Stimulated activated CD4-positive, alpha-beta T cell treated with anti-CD3 and anti-CD28 coated beads, Interleukin-12 subunit alpha, Interleukin-12 subunit beta, amount 100 ng/mL, for 4 hours (primary cell): Measurements from ENCODE around the gene ATP8A2.

ENCODE experiments used
- DNase-seq: peaks from one replicate; pipeline ENCODE4 v3.0.0-alpha.2; 2020

ATP8A2 gene

DNA sequence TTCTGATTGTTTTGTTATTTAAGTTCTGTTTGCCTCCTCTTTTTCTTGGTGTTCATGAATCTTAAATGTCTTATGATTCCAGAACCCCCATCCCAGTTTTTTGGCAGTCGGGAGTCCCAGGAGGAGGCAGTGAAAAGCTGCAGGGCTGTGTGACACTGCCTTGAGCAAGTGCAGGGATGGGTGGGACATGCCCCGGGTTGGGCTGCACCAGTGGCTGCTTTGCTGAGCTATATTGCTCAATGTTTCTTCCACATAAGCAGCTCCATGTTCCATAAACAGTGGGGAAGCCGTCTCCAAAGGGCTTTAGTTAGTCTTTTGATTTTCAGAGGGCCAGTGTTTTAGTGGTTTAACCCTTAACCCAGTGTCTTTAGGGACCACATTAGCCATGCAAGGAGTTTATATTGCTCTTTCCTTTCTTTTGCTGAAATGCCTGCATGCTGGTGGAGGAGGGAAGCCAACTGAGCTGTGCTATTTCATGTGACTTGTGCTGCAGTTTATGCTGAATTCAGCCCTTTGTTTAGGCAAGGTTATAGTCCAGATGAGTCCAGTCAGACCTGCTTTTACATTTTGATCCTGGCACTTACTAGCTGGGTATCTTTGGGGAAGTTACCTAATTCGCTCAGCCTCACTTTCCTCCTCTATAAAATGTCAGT lies 13.1 kb downstream of the ATP8A2 start:
- DNase-seq, result no peak

DNA sequence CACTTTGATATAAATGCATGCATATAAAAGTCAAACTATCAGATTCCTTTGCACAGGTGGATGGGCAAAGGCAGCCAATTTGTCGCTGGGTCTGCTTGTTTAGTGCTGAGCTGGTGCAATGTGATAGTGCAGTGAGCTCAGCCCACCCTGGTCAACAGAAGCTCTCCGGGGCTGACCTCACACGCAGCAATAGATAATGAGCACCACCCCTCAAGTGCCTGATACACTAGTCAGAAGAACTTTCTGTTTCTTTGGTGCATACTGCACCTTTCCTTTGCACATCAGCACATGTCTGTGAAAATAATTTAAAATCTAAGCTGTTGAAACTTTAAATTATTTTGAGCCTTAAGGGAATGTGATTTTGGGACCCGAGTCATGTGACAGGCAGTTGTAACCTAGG lies 20.2 kb downstream of the ATP8A2 start:
- no peak for DNase-seq

DNA sequence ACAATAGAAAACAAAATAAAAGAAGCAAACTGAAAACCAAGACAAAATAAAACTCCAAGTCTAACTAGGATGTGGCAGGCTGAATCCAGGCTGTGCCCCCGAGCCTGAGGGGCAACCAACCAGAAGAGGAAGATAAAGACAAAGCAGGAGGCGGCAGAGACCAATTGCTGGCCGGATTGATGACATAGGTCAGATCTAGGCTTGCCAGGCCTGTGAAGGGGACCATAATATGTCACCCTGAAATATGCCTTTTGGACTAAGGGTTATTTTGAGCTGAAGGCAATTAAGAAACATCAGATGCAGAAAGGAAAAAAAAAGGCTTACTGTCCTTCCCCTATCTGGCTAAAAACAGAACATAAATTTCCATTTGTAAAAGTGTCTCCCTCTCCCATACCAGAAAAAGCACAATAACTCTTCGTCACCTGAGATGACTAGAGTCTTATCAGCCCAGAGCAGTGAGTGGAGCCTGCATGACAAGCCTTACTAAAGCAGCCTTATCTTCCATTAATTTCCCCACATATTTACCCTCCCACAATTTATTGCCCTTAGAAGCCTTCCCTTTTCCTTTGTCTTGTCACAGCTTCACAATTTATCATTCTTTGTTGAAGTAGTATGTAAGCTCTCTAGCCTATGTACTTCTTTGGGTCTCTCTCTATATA lies 22.8 kb downstream of the ATP8A2 start:
- DNase-seq, result no peak

DNA sequence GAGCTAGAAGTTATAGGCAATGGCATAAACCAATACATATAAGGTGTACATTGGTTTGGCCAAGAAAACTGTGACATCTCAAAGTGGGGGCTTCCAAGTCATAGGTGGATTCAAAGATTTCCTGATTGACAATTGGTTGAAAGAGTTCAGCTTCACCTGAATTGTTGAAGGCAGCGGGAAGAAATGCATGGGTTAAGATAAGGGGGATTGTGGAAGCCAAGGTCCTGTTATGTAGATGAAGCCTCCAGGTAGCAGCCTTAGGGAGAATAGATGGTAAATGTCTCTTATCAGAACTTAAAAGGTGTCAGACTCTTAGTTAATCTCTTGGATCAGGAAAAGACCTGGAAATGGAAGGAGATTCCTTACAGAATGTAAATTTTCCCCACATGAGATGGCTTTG lies 26.0 kb downstream of the ATP8A2 start:
- no peak for DNase-seq

DNA sequence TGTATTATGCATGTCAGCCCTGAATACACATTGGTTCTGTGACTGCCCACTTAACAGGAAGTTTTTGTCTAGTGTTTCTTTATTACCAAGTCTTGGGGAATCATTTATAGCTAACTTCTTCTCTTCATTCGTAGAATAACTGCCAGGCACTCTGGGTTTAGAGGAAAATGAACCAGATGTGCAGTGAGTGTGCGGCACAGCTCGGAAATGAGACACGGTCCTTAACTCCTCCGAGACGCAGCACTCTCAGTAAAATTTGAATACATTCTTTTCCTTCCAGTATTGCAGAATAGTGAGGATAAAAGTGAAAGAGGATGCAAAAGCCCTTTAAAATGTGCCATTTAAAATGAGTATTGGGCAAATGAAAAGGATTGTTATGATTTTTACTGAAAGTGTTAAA lies 29.2 kb downstream of the ATP8A2 start:
- DNase-seq, result no peak

DNA sequence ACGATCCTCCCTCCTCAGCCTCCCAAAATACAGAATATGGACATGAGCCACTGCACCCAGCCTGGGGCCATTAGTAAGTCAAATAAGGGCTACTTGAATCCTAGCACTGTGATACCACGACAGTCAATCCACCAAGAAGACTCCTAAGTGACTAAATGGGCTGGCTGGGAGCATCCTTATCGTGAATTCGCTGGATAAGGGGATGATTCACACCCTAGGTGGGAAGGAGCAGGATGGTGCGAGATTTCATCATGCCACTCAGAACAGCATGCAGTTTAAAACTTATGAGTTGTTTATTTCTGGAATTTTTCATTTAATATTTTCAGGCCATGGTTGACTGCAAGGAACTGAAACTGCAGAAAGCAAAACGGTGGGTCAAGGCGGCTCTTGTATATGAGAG lies 30.2 kb downstream of the ATP8A2 start:
- no peak for DNase-seq

DNA sequence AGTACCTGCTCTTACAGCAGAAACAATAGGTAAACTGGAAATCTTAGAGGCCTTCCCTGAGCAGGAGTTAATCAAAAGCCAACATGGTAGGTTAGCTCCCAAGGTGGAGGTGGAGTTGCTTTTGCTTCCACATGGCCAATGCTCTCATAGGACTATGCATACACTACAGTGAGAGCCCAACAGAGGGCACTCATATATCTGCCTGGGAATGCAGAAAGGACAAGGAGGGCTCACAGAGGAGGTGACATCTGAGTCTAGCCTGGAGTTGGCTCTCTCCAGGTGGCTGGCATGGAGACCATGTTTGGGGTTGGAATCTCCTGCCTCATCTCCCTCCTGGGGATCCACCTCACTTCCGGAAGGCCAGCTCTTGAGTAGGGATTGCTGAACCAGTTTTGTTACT lies 34.6 kb downstream of the ATP8A2 start:
- no peak for DNase-seq

DNA sequence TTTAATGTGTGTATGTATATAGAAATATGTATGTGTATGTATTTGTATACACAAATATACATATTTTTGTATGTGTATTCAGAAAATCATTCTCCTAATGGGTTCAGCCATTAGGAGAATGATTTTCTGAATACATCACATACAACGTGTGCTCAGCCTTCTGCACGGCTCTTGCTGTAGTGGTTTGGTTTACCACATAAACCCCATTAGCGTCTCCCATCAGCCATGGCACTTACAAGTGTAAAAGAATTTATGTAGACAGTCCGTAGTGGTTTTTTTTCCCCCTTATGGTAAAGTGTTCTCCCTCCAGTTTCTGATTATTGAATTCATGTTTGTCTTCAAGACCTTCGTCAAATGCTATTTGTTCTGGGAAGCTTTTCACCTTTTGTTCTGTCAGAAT lies 38.2 kb downstream of the ATP8A2 start:
- DNase-seq, result no peak

DNA sequence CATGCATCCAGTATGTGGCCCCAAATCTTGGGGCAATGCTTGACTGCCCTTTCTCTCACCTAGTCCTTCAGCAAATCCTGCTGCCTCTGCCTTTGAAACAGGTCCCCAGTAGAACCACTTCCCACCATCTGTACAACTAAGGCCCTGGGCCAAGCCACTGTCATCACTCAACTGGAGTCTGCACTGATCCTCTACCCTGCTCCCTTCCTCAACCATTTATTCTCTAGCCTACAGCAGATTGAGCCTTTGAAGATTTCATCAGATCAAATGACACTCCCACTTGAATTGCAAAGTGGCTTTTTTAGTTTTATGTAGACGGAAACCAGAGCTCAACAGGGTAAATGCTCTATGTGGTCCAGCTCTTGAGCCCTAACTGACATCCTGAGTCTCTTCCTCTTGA lies 43.5 kb downstream of the ATP8A2 start:
- no peak for DNase-seq

DNA sequence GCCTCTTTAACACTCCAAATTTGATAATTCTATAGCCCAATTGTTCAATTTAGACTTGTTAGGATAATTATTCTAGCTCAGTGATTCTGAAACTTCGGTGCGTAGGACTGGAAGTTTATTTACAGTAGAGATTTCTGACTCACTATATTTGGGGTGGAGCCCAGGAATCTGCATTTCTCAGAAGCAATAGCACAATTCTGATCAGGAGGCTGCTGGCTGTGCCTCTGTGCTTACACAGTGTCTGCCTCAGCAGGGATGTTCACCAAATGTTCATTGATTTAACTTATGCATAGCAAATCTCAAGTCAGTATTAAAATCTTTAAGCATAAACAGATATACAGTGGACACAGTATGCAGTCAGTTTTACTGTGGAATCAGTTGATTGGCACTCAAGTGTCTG lies 45.8 kb downstream of the ATP8A2 start:
- DNase-seq, result no peak

DNA sequence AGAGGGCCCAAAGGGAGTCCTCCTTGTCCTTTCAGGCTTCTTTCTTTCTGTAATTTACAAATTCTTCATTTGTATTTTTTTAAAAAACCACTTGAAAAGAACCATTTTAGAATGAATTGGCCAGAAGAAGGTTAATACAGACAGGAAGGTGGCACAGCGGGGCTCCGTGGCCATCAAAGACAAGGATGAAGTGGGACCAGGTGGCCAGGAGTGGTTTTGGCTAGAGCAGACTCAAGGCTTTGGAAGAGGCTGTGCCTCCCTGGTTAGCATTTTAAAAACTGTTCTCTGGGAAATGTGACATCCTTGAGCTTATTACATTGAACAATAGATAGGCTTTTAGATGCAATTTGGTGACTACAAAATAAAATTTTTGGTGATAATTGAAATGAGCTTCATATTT lies 48.4 kb downstream of the ATP8A2 start:
- DNase-seq, result no peak

DNA sequence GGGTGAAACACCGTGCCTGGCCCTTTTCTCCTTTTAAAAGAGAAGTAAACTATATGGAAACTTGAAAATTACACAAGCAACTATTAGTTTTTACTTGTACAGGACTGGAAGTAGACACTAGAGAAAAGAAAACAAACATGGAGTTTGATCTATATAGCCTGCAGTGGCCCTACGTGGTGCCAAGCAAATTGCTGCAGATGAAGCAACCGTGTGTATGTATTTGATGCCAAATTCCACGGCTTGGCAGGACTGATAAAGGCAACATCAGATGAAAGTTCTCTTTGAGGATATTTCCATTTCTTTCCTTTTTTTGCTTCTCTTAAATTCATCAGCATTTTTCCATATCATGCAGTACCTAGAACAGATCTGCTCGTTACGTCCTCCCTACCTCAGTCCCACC lies 49.8 kb downstream of the ATP8A2 start:
- no peak for DNase-seq

DNA sequence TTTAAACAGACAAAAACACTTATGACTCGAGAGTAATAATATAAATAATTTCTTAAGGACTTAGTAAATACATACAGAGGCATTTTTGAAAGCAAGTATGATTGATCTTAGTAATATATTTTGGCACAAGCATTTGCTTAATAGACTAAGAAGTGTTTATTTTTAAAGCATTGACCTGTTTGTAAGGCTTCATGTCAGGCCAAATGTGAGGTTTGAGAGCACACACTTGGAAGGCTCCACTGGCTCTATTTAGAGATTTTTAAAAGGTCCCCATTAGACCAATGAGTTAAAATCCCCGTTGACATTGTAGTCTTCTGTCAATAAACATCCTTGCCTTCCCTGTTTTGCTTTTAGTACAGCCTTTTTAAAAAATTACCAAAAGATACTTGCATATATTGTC lies 50.4 kb downstream of the ATP8A2 start:
- DNase-seq, result no peak

DNA sequence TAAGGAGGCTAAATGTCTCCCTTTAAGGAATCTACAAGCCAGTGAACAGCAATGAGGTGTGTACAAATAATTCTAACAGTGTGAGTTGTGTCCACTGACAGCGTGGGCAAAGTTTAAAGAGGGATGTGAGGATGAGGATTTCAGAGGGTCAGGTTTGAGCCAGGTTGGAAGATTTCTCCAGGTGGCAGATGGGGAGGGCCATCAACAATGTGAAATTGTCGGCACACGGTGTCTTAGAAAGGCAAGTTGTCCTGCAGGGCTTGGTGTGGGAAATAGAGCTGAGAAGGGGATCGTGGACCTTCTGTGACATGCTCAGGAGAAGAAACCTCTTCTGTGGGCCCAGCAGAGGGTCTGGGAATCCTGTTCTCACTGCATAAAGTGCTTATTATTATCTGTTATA lies 52.1 kb downstream of the ATP8A2 start:
- no peak for DNase-seq

DNA sequence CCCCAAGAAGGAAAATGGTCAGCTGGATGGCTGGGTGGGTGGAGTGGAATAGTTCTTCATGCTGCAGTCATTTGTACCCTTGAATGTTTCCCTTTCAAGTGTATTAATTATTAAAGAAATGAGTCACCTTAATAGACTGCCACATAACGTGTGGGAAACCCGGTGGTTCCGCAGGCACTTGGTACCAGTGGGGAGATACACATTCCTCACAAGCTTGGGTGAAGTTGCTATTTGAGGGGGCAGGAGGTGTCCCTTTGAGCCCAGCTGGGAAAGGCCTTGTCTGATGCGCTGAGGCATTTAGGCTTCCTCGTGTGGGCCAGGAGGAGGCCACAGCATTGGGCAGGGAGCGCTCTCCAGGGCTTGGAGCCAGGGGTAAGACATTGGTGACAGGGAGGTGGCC lies 57.7 kb downstream of the ATP8A2 start:
- no peak for DNase-seq

DNA sequence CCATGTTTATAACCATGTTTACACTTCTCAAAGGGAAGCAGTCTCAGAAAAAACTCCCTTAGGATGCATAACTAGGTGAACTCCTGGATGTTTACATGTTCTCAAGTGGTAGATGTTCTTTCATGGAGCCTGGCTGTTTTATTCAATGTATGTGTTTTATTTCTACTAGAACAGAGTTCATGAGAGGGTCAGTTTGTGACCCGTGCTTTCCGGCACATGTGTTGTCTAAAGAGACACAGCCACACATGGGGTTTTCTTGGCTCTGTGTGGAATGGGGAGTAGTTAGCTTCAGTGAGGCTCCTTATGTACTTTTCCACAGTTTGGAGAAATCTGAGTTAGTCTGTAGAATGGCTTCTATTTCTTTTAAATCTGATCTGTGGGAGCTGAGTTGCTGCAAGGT lies 60.9 kb downstream of the ATP8A2 start:
- DNase-seq, result no peak

DNA sequence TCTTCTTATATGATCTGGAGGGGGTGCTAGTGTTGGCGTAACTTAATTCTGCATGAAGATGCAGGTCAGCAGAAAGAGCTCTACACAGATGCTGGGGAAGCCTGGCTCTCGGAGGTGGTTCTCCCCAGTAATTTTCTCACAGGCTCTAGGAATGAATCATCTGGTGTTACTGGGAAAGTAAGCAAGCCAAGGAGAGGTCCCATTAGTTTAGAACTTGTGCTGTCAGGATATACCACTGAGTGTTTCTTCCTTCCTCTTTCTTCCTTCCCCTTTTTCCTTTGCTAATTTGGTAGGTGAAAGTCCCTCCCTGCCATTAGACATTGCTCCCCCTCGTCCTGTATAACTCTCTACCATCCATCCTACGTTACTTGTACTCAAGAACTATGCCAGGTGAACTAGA lies 68.3 kb downstream of the ATP8A2 start:
- DNase-seq, result no peak

DNA sequence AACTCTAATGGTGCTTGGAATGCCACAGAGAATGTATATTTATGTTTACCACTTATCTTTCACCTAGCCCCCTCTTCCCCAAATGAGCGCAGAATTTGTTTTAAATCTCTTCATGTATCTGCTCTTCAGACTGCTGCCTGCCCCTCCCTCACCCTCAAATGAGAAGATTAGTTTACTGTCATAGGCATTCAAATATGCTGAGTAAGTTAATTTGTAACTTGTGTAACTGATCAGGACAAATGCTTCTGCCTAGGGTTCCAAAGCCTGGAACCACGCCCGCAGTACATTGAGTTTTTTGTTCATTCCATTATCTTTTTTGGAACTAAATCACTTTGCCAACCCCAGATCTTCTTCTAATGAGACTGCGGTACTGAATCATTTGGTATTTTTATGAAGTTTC lies 74.5 kb downstream of the ATP8A2 start:
- DNase-seq, result no peak

DNA sequence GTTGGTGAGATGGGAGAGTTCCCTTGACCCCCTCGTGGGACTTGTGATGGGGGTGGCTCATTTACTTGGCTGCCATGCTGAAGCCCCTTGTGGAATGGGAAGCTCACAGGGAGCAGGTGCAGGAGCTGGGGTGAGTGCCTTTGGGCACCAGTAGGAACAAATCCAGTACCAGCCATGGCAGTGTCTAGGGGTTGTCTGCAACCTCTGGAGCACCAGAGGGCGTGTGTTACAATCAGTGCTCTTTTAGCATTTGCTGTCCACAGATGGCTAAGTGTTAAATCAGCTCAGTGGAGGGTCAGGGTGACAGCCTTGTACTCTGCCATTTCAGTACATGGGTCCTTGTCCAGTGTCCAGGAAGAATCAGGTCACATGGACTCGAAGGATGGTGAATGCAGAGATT lies 75.6 kb downstream of the ATP8A2 start:
- DNase-seq, result no peak

DNA sequence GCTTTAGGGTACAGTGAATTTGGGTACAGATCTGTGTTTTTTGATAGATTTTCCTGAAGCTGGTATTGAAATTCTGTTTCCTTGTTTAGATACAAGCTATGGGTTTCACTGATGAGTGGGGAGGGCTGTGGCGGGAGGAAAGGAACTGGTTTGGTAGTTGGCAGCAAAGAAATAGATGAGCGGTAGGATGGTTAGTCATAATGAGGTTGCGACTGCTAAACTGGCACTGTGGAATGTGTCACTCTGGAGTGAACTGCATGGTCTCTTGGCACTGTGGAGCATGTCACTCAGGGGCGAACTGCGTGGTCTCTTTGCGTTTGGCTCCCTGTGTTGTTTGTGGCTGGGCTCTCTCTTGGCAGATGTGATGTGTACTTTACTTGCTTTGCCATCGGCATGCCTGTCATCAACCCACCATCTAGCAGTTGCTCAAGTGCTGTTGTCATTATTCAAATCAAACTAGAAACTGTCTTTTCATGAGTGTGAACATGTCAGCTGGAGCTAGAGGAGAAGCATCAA lies 82.1 kb downstream of the ATP8A2 start:
- DNase-seq, result no peak

DNA sequence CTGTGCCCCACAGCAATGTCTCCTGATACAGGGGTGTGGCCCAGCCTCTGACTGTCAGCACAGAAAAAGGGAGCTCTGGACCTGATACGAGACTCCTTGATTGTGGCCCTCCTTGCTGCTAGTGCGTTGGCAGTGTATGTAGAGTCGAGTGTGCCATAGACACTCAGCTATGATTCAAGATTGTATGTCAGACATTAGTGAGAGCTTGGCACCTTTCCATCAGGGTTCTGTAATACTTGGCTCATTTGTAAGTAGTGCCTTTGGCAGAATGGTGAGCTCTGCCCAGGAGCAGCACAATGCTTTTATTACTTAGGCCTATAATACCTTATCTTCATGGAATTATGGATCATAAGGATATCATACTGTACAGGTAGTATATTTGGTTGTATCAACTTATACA lies 83.4 kb downstream of the ATP8A2 start:
- DNase-seq, result no peak

DNA sequence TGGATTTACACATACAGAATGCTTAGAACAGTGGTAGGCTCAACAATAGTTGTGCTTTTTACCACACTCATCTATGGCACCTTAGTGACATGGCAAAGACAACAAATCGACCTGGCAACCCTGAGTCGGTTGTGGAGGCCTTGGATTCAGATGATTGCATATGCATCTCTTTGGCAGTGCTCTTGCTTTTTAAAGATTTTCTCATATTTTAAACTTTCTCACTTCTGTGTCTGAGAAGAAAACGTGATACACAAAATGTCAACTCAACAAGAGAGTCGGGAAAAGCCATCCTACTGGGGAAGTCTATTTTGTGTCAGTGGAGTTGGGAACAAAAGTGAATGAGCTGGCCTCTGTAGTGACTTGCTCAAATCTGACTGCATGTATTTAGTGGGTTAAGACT lies 85.8 kb downstream of the ATP8A2 start:
- no peak for DNase-seq

DNA sequence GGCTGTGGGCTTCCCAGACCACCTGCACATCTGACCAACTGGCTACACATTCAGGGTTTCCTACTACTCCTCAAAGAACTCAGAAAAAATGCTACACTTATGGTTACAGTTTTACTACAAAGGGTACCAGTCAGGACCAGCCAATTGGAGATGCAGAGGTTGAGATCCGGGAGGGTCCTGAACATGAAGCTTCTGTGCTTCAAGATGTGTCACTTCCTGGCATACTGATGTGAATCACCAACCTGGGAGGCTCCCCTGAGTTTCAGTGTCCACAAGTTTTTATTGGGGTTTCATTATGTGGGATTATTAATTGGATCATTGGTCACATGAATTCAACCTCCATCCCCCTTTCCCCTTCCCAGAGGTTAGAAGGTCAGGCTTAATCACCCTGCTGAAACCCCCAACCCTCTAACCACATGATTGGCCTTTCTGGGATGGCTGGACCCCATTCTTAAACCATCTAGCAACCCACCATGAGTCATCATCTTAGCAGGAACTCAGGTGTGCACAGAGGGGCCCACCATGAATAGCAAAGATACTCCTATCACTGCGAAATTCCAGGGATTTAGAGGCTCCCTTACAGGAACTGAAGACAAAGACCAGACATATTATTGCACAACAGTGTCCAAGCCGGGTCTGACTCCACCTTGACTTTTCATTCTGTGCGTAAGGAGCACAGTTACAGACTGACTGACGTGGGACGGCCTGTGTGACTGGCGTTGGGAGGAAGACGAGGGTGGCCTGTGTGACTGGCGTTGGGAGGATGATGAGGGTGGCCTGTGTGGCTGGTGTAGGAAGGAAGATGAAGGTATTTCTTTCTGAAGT lies 90.7 kb downstream of the ATP8A2 start:
- DNase-seq, result no peak

DNA sequence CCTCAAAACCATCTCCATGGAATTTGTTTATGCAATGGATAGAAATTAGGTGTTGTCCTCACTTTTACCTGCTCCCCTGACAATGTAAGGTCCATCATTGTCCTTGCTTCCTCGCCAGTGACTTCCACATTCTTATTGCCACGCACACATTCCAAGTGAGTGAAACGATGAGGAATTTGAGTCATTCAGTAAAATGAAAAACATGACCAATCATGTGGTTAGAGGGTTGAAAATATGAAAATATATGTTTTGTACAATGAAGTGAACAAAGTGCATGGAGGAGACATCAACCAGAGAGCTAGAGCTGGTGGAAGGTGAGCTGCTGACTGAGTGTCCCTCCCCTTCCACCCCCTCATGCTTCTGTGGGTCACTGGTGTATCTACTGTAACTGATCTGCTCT lies 91.7 kb downstream of the ATP8A2 start:
- DNase-seq, result no peak
